IMR-90 (cell line): ENCODE data around the gene LOXL3. TPM values are rescaled to one million over a fixed set of nuclear protein-coding genes. Genes with fewer than 3 reads are reported as not detected.

Source experiments
- CTCF ChIP-seq: conservative IDR thresholded peaks from 2 replicates; pipeline ENCODE4 v1.5.1; 2012; ENCODE audit warnings: mild to moderate bottlenecking, low read depth, low read length, improper control_type of control experiment
- polyA plus RNA-seq, 3 experiments: library from polyadenylated mRNA; depleted of rRNA; stranded (reverse); fragments of >200 nt; gene quantifications; 2 replicates each; pipeline ENCODE4 v1.2.3, GENCODE V29; 2012; ENCODE audit warnings: low replicate concordance in 1 of 3
- total RNA-seq: library from RNA; depleted of rRNA; stranded (reverse); fragments of >200 nt; gene quantifications from 2 replicates; pipeline ENCODE4 v1.2.3, GENCODE V29; 2012

Gene LOXL3
- total and polyA plus RNA-seq, 2 of the 4 experiments (the other 2 are of a cell fraction): 17.9 to 23.4 TPM

DNA sequence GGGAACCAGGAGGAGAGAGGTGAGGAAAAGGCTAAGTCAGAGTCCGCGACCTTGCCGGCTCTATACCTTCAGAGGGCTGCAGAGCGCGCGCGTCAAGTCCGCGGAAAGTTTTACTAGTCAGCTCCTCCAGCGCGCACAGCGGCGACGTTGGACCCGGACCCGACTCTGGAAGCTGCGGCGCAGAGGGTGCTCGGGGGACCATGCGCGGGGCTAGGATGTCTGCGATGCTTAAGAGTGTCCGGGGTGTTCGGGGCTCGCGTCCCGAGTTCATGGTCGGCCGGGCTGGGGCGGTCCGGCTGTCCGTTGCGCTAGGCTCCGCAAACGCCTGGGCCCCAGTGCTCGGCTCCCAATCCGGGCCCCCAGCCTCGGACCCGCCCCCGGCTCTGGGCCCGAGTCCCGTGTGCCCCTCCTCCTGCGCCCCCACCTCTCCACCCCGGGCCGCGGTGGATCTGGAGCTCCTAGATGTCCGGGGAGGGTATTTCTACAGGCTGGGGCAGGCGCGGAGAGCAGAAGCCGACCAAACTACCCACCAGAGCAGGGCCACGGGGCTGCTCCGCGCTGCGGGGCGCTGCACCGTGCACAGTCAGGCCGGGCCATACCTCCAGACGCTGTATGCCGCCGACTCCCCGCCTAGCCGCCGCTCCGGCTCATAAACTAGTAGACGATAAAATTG, 54.3 kb downstream of the LOXL3 start, which contains the start of gene LBX2 (continued):
- TF ChIP-seq CTCF: no peak
